NCI-H2196 (cell line): ENCODE results near the gene KAZN.

Experiments used
- DNase-seq: peaks from one replicate; lab custom pipeline; 2025; ENCODE audit not compliant: unreplicated experiment; lab: John Stamatoyannopoulos, UW

KAZN gene

DNA sequence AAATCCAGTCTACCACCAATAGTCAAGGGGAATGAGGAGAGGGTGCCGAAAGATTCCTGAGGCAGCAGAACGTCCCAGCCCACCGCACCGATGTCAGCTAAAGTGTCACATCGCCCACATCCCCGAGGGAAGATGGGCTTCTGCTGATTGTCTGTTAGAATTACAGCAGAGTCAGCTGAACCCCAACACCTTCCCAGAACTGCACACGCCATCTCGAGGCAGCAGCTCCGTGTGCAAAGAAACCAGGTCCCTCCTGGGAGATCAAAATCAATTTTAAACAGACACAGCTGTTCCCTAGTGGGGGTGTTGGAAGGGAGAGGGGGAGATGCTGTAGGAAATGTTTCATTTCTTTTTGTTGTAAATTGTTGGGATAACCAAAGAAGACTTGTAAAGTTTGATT, 12.8 kb upstream of the KAZN start:
- DNase-seq, result no peak

DNA sequence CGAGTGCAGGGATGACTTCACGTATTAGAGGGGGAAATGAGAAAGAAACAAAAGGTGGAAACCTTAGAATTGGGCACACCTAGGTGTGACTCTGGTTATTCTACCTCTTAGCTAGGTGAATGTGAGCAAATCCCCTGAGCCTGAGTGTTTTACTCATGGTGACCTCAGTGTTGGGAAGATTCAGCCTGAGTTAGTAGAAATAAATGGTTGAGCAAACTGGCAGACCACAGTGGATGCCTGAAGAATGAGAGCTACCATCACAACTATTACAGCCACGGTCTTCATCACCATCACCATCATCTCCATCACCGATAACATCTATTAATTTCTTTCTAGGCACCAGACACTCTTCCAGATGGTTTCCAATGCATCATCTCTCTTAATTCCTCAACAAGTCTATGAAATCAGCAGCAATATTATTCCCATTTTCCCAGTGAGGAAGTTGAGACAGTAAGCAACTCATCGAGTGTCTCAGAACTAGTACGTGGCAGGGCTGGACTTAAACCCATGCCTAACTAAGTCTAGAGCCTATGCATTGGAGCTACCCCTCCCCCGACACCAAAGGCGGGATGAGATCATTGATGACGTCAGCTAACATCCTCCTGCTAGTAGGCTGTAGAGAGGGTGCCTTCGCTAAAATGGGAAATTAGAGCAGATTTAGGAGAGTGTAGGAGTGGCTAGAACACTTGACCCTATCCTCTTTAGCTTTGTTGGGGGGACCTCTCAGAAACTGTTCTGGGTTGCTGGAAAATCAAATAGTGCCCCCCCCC, 7.9 kb upstream of the KAZN start:
- no peak for DNase-seq

DNA sequence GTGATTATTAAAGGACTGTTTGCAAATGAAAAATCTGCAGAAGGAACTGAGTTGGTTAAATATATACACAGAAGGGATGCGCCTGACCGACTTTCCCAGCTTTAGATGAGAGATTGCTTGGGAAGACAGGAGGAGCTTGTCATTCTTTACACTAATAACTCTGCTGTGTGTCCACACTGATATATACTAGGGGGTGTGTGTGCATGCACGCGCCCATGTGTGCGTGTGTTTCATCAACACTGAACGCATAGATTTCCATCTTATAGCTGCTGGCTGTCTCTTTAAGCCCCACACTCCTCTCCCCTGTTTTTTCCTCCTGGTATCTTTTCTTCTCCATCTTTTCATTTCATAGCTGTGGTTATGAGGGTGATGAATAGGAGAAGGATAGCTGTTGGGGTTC, 6.9 kb upstream of the KAZN start:
- no peak for DNase-seq

DNA sequence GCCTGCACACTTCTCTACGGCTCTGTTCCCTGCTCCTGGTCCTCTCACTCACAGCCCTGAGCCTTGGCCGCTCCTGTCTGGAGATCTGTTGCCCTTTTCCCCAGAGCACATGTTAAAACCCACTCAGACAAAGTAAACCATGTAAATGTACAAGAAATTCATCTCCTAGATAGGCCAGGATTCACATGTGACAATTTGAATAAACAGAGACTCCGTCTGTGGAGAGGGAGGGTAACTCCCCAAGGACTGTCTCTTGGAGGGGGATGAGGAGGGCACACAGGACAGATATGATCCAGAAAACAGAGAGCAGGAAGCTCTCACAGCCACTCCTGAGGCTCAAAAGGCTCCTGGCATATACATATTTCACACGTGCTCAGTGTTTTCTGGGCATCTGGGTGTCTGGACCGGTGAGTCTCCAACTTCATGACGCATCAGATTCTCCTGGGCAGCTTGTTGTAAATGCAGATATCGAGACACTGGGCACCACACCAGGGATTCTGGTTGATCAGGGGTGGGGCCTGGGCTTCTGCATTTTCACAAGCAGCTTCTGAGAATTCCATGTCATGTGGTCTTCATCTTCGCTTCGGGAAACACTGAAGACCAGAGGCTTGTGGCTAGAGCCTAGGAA, 6.4 kb upstream of the KAZN start:
- DNase-seq, result no peak

DNA sequence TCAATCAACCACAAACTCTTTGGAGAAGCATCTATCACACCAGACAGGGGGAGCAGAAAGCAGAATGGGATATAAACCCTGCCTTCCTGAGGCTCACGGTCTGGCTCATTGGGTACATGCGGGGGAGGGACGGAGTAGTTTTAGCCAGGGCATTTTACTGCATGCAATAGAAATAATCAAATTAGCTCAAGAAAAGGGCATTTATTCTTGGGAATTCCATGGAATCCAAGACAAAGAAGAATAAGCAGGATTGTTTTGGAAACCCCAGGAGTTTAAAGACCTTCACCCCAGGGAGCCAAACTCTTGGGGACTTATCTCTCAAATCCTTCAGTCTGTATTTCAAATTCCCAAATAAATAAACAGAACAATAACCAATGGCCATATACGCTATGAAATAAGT, 5.2 kb upstream of the KAZN start:
- no peak for DNase-seq

DNA sequence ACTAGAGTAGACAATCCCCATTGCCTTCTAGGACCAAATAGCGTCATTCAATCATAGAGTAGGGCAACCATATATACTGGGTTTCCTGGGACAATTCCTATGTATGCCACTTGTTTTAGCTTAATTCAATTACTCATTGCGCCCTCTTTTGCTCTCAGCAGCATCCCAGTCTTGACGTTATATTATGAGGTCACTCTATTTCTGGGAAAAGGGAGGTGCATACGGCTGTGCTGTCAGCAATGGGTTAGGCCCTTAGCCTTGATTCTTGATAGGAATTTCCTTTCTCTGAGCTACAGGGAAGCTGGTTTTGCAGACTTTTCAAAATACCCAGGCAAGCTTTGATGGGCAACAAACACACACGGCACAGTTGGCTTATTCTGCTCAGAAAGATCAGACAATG, 4.4 kb upstream of the KAZN start:
- no peak for DNase-seq

DNA sequence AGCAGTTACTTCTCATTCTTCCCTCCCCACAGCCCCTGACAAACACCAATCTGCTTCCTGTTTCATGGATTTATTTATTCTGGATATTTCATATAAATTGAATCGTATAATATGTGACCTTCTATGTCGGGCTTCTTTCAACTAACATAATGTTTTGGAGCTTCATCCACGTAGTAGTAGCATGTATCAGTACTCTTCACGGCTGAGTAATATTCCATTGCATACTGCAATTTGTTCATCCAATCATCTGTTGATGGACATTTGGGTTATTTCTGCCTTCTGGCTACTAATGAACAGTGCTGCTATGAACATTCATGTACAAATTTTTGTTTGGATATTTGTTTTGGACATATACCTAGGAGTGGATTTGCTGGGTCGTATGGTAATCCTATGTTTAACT, 1.9 kb upstream of the KAZN start:
- DNase-seq, result no peak

DNA sequence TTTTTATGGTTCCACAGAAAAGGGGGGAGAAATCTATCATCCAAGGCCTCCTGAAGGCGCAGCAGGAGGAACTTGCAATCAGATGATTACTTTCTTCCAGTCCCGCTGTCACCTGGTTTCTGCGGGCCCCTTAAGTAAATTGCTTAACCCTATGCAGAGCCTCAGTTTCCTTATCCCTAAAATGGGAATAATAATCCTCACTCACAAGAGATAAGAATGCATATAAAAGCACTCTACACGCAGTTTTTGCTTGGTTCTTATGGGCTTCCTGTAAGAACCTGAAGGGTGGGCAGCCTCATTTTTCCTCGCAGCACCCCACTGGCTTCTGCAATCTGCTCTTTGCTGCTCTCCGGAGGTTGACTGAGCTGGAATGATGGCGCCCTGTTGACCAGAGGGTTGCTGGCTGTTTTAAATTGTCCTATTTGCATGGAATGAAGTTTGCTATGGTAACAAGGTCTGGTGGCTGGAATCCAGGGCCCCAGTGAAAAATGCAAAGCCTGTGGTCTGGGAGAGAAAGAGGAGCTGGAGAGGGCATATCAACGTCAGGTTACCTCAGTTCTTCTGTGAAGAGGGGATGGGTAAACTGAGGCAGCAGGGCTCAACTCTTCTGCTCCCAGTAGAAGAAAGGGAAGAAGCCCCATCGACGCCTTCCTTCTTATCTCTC, 1.0 kb upstream of the KAZN start:
- DNase-seq, result peak; percentile 32

DNA sequence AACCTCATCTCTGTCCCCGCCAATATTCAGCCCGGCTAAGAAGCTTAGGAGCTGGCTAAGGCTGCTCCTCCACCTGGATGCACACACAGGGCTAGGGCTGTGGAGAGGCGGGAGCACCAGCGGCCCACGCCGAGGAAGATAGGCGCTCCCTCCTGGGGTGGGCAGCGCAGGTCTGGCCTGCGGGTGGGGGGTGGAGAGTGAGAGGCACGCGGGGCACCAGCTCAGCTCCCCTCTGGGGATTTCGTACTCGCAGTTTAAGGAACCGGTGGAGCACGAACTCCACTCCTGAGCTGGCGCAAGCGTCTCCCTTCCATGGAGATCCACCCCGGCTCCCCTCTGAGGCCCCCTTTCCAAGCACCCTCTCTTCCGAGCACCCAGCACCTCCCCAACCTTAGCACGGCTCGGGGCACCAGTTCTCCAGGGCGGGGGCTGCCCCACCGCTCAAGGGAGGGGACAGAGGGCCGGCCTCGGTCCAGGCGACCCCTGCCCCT, 433 bp upstream of the KAZN start:
- peak; percentile 37 for DNase-seq

DNA sequence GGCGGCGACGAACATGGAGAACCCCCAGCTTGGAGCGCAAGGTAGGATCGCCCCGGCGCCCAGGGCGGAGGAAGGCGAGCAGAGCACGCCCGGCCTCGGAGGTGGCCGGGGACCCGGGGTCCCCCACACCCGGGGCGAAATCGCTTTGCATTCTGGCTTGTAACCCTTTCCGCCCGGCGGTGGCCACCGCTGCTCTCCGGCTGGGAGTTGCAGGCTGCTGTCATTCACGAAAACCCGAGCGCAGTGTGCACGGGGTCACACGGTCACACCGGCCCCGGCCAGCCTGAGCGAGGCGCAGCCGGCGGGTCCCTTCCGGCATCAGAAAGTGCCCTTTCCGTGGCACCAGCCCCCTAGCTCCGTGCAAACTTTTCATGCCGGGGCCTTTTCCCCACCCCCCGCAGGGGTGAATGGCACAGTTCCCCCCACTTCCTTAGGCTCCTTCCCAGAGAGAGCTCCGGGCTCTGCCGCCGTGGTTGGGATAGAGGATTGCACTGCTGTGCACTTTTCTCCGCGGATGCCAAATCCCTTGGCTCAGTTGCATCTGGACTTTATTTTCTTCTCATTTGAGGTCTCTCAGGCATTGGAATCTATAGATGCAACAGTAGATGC, 802 bp downstream of the KAZN start:
- no peak for DNase-seq

DNA sequence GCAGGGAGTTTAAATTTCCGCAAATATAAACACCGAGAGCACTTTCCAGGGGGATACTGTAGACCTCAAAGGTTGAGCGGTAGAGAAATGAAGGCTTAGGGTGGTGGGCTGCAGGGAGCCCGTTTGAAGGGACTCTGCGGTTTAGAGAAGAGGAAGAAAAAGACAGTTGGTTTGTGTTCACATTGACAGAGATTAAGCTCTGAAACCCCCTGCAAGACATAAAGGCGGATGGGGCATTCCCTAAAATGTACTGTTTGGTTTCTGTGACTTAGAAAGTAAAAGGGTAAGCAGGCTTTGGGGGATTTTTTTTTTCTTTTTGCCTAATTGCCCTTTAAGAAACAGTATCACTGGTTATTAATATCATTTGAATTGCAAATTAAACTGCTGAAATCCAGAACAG, 1.3 kb downstream of the KAZN start:
- no peak for DNase-seq

DNA sequence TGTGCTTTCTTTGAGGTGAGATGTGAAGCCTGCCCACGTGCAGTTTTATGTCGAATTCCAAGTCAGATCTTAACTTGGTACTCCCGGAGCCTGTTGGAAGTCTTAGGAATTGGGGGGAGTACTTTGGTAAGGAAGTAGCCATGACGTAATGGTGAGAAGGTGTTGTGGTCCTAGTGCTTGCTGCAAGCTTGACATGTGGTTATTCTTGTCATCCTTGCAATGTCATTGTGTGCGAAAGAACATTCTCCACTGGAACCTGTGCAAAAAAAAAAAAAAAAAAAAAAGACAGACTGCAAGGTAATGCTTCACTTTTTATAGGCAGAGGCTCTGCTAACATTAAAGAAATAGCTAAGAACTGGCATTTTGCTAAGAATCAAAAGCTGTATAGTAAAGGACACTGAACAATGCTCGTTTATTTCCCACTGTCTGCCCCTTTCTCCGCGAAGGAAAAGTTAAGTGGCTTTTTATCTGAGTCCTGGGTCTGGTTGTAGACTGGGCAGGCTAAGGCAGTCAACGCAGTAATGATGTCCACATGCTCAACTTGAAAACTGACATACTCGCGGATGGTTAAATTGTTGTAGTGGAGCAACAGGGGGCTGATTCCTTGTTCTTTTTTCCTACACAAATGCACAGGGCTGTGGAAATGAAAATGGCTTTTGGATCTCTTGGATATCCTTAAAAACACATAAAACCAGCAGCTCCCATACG, 2.1 kb downstream of the KAZN start:
- DNase-seq, result no peak

DNA sequence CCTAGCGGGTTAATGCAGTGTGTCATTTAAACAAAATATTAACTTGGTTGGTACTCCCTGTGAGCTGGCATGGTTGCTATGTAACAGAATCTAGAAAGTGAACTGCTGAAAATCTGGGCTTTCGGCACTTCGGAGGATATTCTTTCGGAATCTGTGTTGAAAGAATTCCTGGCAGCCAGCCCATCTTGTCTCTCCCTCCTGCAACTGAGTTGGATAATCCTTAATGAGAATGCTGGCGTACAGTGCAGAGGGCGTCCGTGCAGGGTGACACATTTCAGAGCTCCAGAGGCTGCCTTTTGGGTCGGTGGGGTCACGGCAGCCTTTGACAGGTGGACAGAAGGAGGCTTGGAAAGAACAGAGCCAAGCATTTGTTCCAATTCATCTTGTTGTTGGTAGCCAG, 3.7 kb downstream of the KAZN start:
- DNase-seq, result no peak

DNA sequence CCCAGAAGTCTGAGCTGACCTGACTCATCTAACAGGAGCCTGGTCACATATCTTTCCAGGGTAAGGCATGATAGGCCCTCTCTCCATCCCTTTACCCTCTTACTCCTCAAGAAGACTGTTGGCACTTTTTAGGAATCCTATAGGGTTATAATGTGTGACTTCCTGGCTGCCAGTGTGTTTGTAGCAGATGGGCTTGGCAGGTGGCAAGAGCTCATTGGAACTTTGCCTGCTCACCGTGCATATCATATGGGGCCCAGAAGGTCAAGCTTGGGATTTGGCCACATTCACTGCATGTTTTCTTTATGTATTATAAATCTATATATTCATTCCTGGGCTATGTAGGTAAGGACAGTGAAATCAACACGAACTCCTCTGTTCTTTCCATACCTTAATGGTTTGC, 5.2 kb downstream of the KAZN start:
- DNase-seq, result no peak

DNA sequence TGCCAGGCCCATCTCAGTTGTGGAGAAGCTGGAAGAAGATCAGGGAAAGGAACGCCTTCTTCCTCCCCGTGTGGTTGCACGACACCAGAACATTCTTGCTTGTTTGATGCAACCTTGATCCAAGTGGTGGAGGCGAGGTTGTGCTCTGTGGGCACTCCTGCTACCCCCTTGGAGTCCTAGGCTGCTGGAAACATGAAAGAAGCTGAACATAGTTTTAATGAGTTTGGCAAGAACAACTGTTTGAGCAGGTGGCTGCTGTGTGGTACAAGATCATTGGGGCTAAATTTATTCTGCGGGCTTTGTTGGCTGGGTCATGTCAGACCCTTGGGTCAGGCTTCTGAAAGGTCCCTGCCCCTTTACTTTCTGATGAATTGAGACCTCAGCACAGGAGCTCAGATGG, 5.9 kb downstream of the KAZN start:
- DNase-seq, result no peak

DNA sequence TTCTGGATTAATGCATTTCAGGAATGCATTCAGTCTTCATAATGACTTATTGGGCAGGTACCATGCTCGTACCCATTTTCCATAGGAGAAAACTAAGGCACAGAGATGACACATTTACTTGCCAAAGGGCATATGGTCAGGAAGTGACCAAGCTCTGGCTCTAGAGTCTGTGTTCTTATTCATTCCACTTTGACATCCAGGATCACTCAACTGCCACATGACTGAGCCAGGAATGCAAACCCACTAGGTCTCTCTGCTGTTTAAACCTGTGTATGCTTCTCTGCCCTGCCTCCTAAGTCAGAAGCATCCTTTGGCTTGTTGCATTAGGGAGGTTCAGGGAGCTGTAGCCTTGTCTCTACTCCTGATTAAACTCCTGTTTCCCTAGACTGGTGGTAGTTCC, 7.5 kb downstream of the KAZN start:
- DNase-seq, result no peak

DNA sequence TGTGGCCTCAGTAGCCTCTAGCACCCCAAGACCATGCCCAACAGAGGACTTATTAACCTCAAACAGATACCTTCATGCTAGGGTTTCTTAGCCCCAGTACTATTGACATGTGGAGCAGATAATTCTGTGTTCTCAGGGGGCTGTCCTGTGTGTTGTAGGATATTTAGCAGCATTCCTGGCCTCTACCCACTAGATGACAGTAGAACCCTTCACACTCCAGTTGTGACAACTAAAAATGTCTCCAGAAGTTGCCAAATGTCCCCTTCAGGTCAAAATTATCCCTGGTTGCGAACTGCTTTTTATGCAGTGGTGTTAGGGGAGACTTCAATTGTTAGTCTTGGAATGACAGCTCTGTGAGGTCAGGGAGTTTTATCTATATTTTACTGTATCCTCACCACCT, 8.1 kb downstream of the KAZN start:
- no peak for DNase-seq

DNA sequence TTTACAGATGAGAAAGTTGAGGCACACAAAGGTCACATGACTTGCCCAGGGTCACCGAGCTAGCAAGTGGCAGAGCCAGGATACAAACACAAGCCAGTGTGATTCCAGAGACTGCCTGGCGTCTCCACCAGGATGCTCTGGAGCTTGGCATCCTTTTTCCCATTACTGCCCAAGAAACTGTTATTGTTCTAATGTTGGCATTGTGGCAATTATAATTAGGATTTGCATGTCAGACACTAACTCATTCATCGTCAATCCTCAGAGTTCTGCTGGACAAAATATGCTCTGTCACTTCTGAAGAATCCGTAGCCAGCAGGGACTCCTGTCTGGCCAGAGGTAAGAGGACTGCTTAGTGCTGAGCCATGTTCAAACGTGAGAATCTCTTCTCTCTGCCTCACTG, 8.8 kb downstream of the KAZN start:
- no peak for DNase-seq

DNA sequence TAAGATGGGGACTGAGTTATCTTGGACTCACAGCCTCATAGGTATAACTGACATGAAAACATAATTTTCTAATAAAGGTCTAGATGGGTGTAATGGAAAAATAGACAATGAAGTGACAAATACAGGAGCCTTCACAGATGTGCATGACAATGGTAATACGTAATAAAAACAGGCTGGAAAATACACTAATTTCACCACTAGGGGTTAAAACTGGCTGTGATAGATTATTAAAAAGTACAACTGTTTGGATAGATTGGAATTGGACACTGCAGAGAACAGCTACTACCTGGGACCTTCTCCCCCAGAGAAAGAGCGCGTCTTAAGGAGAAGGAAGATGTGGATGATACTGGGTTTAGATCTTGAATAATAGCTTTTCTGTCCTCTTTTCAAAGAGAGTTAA, 9.8 kb downstream of the KAZN start:
- no peak for DNase-seq

DNA sequence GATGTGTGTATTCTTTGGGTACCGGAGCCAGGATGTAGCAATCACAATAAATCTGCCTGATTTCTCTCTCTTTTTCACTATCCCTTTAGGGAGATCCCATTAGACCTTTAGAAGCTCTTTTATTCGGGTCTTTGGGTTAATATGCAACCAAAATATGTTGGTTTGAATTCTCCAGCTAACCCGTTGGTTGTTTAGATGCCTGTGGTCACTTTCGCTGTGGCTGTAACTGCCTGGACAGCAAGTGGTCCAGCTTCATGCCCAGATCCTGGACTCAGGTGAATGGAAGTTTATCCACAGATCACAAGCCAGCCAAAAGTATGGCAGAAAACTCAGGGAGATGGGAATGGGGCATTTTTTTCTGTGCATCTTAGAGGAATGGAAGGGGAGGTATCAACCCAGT, 12.3 kb downstream of the KAZN start:
- DNase-seq, result no peak

DNA sequence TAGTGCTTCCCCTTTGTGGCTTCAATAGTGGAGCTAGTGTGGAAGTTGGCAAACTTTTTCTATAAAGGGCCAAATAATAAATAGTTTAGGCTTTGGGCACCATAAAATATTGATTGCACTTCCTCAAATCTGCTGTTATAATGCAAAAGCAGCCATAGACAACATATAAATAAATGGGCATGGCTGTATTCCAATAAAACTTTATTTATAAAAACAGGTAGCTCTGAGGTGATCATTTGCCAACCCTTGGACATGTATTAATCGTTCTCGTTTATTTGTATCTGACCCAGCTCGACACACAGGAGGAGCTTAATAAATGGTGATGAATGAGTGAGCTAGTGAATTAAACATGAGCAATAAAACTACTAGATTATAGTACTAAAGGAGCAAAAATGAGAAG, 13.3 kb downstream of the KAZN start:
- no peak for DNase-seq
